Uterus (tissue), 2 donors: ENCODE results near the gene SMIM24.

Experiments used
- CTCF ChIP-seq, 4 experiments: fragments of 200-600 bp in 2 of 4; fragments of 450-650 bp in 2 of 4; sonication (generic) in 2 of 4; IDR thresholded peaks; one replicate each; pipeline ENCODE4 v1.5.1; 2016 to 2019; ENCODE audit warnings: antibody characterized with exemption in 4 of 4, mild to moderate bottlenecking in 2 of 4, moderate library complexity in 1 of 4
- POLR2A ChIP-seq, 2 donors: fragments of 450-650 bp; IDR thresholded peaks; one replicate each; pipeline ENCODE4 v1.6.1; 2016; ENCODE audit warnings: antibody characterized with exemption in 2 of 2, mild to moderate bottlenecking in 1 of 2, moderate library complexity in 1 of 2

- TF ChIP-seq CTCF (IDR thresholded peaks at IDR 0.05) = no peak
- TF ChIP-seq POLR2A (IDR thresholded peaks at IDR 0.05) = no peak
These were observed 1.1 kb upstream of the SMIM24 start for GRCh38 chr19:3481241-3482090.
